Measurements from ENCODE around the gene RCCD1.

Gene RCCD1

DNA sequence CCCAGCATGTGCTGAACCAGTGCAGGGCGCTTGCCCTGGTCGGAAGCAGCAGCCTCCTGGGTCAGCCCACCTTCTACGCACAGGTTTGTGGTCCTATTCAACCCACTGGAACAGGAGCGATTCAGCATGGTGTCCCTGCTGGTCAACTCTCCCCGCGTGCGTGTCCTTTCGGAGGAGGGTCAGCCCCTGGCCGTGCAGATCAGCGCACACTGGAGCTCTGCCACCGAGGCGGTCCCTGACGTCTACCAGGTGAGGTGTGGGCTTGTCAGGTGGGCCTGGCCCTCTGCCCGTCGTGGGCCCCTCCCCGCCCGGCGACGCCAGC, 43.4 kb upstream of the RCCD1 start:
- Histone ChIP-seq H3K4me1 (ENCODE audit: control insufficient read depth, insufficient read depth, low read length, poor library complexity, severe bottlenecking) (no peaks in the 10 kb centered on the region), H3K36me3 (ENCODE audit: control insufficient read depth, insufficient read depth, low read length) (peaks cover 86% of the 10 kb centered on the region), H3K9me3 (ENCODE audit: control insufficient read depth, low read length) (no peaks in the 10 kb centered on the region), H3K4me3 (ENCODE audit: insufficient read depth, low read depth, low read length, poor library complexity, severe bottlenecking) (no peak overlapping the region), H3K27ac (ENCODE audit: insufficient read depth, low read length, poor library complexity, severe bottlenecking) (no peak overlapping the region), H3K27me3 (replicated peaks; ENCODE audit: control insufficient read depth, insufficient read depth, low read length, poor library complexity, severe bottlenecking) (no peaks in the 10 kb centered on the region)
- DNase-seq = no peak

DNA sequence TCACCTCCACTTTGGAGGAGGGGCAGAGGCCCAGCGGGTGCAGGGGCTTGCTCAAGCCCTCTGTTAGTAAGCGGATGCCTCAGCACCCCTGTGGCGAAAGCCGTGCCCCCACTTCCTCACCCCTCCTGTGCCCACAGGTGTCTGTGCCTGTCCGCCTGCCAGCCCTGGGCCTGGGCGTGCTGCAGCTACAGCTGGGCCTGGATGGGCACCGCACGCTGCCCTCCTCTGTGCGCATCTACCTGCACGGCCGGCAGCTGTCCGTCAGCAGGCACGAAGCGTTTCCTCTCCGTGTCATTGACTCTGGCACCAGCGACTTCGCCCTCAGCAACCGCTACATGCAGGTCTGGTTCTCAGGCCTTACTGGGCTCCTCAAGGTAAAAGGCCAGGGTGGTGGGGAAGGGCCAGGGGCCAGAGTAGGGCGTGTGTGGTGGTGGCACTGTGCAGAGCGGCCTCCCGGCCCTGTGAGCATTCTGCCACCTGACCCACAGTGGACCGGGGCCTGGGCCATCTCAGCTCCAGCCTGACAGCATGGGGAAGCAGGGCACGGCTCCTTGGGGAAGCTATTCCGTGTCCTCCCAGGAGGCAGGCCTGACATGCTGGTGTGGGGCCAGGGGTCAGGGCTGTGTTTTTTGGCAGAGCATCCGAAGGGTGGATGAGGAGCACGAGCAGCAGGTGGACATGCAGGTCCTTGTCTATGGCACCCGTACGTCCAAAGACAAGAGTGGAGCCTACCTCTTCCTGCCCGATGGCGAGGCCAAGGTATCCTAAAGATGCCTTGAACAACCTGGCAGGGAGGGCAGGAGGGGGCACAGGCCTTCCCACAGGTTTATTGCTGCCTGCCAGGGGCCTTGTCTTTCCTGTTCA, 42.5 kb upstream of the RCCD1 start:
- Histone ChIP-seq H3K4me3 (ENCODE audit: insufficient read depth, low read depth, low read length, poor library complexity, severe bottlenecking) (no peak overlapping the region), H3K9me3 (ENCODE audit: control insufficient read depth, low read length) (no peaks in the 10 kb centered on the region), H3K4me1 (ENCODE audit: control insufficient read depth, insufficient read depth, low read length, poor library complexity, severe bottlenecking) (no peaks in the 10 kb centered on the region), H3K27ac (ENCODE audit: insufficient read depth, low read length, poor library complexity, severe bottlenecking) (no peak overlapping the region), H3K36me3 (ENCODE audit: control insufficient read depth, insufficient read depth, low read length) (peaks cover 87% of the 10 kb centered on the region), H3K27me3 (replicated peaks; ENCODE audit: control insufficient read depth, insufficient read depth, low read length, poor library complexity, severe bottlenecking) (no peaks in the 10 kb centered on the region)
- DNase-seq = no peak

DNA sequence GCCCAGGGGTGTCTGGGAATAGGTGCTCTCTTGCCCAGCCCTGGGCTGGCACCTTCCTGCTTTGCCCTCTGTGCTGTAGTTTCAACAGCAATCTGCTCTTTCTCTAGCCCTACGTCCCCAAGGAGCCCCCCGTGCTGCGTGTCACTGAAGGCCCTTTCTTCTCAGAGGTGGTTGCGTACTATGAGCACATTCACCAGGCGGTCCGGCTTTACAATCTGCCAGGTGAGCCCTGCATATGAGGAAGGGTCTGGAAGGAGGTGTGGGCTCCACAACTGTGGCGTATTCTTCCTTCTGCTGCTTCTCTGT, 42.0 kb upstream of the RCCD1 start:
- Histone ChIP-seq H3K36me3 (ENCODE audit: control insufficient read depth, insufficient read depth, low read length) (peaks cover 89% of the 10 kb centered on the region), H3K27me3 (replicated peaks; ENCODE audit: control insufficient read depth, insufficient read depth, low read length, poor library complexity, severe bottlenecking) (no peaks in the 10 kb centered on the region), H3K27ac (ENCODE audit: insufficient read depth, low read length, poor library complexity, severe bottlenecking) (no peak overlapping the region), H3K4me1 (ENCODE audit: control insufficient read depth, insufficient read depth, low read length, poor library complexity, severe bottlenecking) (no peaks in the 10 kb centered on the region), H3K9me3 (ENCODE audit: control insufficient read depth, low read length) (no peaks in the 10 kb centered on the region), H3K4me3 (ENCODE audit: insufficient read depth, low read depth, low read length, poor library complexity, severe bottlenecking) (no peak overlapping the region)
- no peak for DNase-seq

DNA sequence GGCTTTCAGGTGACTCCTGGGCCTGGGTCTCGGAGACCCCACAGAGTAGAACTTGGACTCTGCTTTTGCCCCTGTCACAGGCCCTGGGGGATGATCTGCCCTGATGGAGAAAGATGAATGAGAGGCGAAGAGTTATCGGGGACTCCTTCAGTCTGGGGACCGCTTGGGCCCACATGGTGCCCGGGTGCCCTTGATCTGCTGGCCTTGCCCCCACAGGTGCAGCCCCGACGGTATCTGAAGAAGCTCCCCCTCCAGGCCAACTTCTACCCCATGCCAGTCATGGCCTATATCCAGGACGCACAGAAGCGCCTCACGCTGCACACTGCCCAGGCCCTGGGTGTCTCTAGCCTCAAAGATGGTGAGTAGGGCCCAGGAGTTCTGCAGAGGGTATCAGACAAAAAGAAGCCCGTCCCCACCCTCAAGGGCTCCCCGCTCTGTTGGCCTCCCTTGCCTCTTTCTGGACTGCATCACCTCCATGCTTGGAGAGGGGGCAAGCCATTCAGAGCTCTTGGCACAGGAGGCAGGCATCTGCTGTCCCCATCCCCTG, 41.2 kb upstream of the RCCD1 start:
- no peak overlapping the region for H3K27ac ChIP-seq (ENCODE audit: insufficient read depth, low read length, poor library complexity, severe bottlenecking)
- no peak for DNase-seq
- H3K4me1 ChIP-seq (ENCODE audit: control insufficient read depth, insufficient read depth, low read length, poor library complexity, severe bottlenecking) = no peaks in the 10 kb centered on the region
- H3K9me3 ChIP-seq (ENCODE audit: control insufficient read depth, low read length) = no peaks in the 10 kb centered on the region
- H3K36me3 ChIP-seq (ENCODE audit: control insufficient read depth, insufficient read depth, low read length) = peaks cover 93% of the 10 kb centered on the region
- H3K4me3 ChIP-seq (ENCODE audit: insufficient read depth, low read depth, low read length, poor library complexity, severe bottlenecking) = no peak overlapping the region
- no peaks in the 10 kb centered on the region for H3K27me3 ChIP-seq (replicated peaks; ENCODE audit: control insufficient read depth, insufficient read depth, low read length, poor library complexity, severe bottlenecking)

DNA sequence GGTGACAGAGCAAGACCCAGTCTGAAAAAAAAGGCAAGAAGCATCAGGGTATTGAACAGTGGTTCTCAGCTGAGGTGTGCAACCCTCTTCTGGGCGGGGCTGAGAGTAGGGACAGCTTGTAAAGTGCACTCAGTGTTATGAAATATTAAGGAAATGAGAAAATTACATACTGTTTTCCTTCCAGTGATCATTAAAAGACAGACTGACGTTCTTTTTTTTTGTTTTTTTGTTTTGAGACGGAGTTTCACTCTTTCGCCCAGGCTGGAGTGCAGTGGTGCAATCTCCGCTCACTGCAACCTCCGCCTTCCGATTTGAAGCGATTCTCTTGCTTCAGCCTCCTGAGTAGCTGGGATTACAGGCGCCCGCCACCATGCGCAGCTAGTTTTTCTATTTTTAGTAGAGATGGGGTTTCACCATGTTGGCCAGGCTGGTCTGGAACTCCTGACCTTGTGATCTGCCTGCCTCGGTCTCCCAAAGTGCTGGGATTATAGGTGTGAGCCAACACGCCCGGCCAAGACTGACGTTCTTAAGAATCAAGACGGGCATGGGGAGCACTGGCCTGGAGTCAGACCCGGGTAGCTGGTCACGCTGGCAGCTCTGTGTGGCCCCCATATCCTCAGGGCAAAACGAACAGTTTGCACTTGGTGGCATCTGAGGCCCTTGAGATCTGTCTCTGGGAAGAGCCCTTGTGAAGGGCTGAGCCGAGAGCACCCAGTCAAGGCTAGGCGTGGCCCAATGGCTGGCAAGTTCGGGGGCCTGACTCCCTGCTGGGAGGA, 40.2 kb upstream of the RCCD1 start:
- Histone ChIP-seq H3K9me3 (ENCODE audit: control insufficient read depth, low read length) (no peaks in the 10 kb centered on the region), H3K27ac (ENCODE audit: insufficient read depth, low read length, poor library complexity, severe bottlenecking) (no peak overlapping the region), H3K4me1 (ENCODE audit: control insufficient read depth, insufficient read depth, low read length, poor library complexity, severe bottlenecking) (no peaks in the 10 kb centered on the region), H3K27me3 (replicated peaks; ENCODE audit: control insufficient read depth, insufficient read depth, low read length, poor library complexity, severe bottlenecking) (no peaks in the 10 kb centered on the region), H3K4me3 (ENCODE audit: insufficient read depth, low read depth, low read length, poor library complexity, severe bottlenecking) (no peak overlapping the region), H3K36me3 (ENCODE audit: control insufficient read depth, insufficient read depth, low read length) (peaks cover 96% of the 10 kb centered on the region)
- no peak for DNase-seq

DNA sequence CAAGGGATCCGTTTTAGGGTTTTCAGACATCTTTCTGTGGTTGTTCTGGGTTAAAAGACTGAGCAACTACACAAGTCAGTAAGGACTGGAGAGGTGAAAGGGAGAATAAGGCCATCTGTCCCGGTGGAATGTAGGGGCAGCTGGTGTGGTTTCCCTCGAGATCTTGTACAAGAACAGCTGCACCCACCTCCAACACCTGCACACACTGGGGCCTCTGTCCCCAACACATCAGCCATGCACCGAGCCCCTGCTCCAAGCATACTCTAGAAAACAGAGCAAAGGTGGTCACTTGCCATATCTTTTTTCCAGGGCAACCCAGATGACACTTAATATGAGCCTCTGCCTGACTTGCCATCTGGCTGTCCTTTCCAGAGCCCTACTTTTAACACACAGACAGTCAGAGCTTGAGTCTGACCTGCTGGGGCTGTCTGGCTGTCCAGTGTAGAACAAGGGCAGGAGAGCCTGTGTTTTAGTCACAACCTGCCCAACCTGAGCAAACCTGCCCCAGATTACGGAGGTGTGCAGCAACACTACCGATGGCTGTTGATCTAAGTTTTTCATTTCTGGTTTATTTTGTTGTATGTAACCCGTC, 39.4 kb upstream of the RCCD1 start:
- H3K9me3 ChIP-seq (ENCODE audit: control insufficient read depth, low read length) = no peaks in the 10 kb centered on the region
- no peak for DNase-seq
- no peak overlapping the region for H3K27ac ChIP-seq (ENCODE audit: insufficient read depth, low read length, poor library complexity, severe bottlenecking)
- no peak overlapping the region for H3K4me3 ChIP-seq (ENCODE audit: insufficient read depth, low read depth, low read length, poor library complexity, severe bottlenecking)
- H3K27me3 ChIP-seq (replicated peaks; ENCODE audit: control insufficient read depth, insufficient read depth, low read length, poor library complexity, severe bottlenecking) = no peaks in the 10 kb centered on the region
- H3K36me3 ChIP-seq (ENCODE audit: control insufficient read depth, insufficient read depth, low read length) = peaks cover 98% of the 10 kb centered on the region
- H3K4me1 ChIP-seq (ENCODE audit: control insufficient read depth, insufficient read depth, low read length, poor library complexity, severe bottlenecking) = no peaks in the 10 kb centered on the region

DNA sequence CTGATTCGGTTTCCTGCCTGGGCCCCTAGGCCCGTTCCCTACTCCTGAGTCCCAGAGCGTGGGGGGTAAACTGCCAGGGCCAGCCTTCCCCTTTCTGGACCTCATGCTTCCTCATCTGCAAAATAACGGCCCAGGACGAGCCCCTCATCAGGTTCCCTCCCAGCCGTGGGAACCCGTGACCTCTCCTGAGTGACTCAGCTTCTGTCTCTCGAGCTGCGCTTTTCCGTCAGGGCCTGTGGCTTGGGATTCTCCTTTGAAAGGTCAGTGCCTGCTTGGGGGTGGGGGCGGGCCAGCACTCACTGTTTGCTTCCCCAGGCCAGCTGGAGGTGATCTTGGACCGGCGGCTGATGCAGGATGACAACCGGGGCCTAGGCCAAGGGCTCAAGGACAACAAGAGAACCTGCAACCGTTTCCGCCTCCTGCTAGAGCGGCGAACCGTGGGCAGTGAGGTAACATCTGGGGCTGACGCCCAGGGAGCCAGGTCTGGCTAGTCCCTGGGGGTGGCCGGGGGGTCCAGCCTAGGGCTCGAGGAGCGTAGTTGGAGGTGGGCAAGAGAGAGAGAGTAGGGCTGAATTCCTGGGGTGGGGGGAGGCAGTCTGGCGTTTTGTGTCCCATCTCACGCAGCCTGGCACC, 38.8 kb upstream of the RCCD1 start:
- no peak for DNase-seq
- H3K36me3 ChIP-seq (ENCODE audit: control insufficient read depth, insufficient read depth, low read length) = peaks cover 98% of the 10 kb centered on the region
- H3K27ac ChIP-seq (ENCODE audit: insufficient read depth, low read length, poor library complexity, severe bottlenecking) = no peak overlapping the region
- H3K9me3 ChIP-seq (ENCODE audit: control insufficient read depth, low read length) = no peaks in the 10 kb centered on the region
- no peak overlapping the region for H3K4me3 ChIP-seq (ENCODE audit: insufficient read depth, low read depth, low read length, poor library complexity, severe bottlenecking)
- H3K27me3 ChIP-seq (replicated peaks; ENCODE audit: control insufficient read depth, insufficient read depth, low read length, poor library complexity, severe bottlenecking) = no peaks in the 10 kb centered on the region
- H3K4me1 ChIP-seq (ENCODE audit: control insufficient read depth, insufficient read depth, low read length, poor library complexity, severe bottlenecking) = no peaks in the 10 kb centered on the region

DNA sequence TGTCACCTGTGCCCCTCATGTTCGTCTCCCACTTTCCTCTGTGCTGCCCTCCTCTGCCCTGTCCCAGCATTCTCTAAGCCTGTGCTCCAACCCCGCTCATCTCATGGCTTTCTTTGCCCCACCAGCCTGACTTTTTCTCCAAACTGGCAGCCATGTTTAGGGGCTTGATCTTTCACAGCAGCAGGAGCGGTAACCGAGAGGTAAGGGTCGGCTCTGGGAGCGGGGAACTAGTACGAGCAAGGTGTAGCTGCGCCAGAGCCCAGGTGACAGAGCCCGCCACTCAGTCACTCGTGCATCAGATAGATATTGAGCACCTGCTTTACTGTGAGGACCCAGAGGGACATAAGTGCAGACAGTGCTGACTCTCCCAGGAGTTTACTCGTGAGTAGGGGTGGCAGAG, 38.2 kb upstream of the RCCD1 start:
- Histone ChIP-seq H3K4me3 (ENCODE audit: insufficient read depth, low read depth, low read length, poor library complexity, severe bottlenecking) (no peak overlapping the region), H3K4me1 (ENCODE audit: control insufficient read depth, insufficient read depth, low read length, poor library complexity, severe bottlenecking) (no peaks in the 10 kb centered on the region), H3K27ac (ENCODE audit: insufficient read depth, low read length, poor library complexity, severe bottlenecking) (no peak overlapping the region), H3K27me3 (replicated peaks; ENCODE audit: control insufficient read depth, insufficient read depth, low read length, poor library complexity, severe bottlenecking) (no peaks in the 10 kb centered on the region), H3K9me3 (ENCODE audit: control insufficient read depth, low read length) (no peaks in the 10 kb centered on the region), H3K36me3 (ENCODE audit: control insufficient read depth, insufficient read depth, low read length) (peaks cover 96% of the 10 kb centered on the region)
- DNase-seq = no peak

DNA sequence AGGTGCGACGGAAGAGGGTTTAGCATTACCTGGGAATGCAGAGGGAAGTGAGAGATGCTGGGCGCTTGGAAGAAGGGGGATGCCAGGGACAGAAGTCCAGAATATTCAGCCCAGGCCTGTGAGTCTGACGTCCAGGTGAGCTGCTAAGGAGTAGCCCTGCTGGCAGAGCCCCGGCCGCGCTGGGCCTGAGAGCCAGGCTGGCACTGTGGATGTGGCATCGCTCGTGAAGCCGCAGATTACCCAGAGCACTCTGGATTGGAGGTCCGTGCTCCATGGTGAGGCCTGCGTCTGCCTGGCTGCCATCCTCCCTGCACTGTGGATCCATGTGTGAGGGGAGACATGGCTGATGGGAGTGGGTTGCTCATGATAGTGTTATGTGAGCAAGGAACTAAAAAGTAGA, 37.1 kb upstream of the RCCD1 start:
- H3K36me3 ChIP-seq (ENCODE audit: control insufficient read depth, insufficient read depth, low read length) = peaks cover 85% of the 10 kb centered on the region
- no peak for DNase-seq
- no peak overlapping the region for H3K4me3 ChIP-seq (ENCODE audit: insufficient read depth, low read depth, low read length, poor library complexity, severe bottlenecking)
- no peaks in the 10 kb centered on the region for H3K27me3 ChIP-seq (replicated peaks; ENCODE audit: control insufficient read depth, insufficient read depth, low read length, poor library complexity, severe bottlenecking)
- H3K4me1 ChIP-seq (ENCODE audit: control insufficient read depth, insufficient read depth, low read length, poor library complexity, severe bottlenecking) = no peaks in the 10 kb centered on the region
- no peak overlapping the region for H3K27ac ChIP-seq (ENCODE audit: insufficient read depth, low read length, poor library complexity, severe bottlenecking)
- no peaks in the 10 kb centered on the region for H3K9me3 ChIP-seq (ENCODE audit: control insufficient read depth, low read length)
